HepG2 (cell line): ENCODE results near the gene ZKSCAN3. TPM values are rescaled to one million over a fixed set of nuclear protein-coding genes. Genes with fewer than 3 reads are reported as not detected.

Experiments used
- FOSL1 ChIP-seq: sonication (generic); formaldehyde crosslinking; IDR thresholded peaks from 2 replicates; pipeline ENCODE4 v1.9.0; 2021; ENCODE audit warnings: missing genetic modification reagents, borderline replicate concordance
- GTF2F1 ChIP-seq: fragments of 150-350 bp; IDR thresholded peaks from 2 replicates; pipeline ENCODE4 v1.6.1; 2014; ENCODE audit warnings: low read length
- HNRNPK ChIP-seq: fragments of 200-400 bp; formaldehyde crosslinking; IDR thresholded peaks from 2 replicates; pipeline ENCODE4 v1.6.1; 2018; ENCODE audit warnings: low read length, low read depth, moderate library complexity, mild to moderate bottlenecking; ENCODE audit not compliant: poor library complexity, severe bottlenecking
- HOXA5 ChIP-seq: sonication (generic); formaldehyde crosslinking; IDR thresholded peaks from 2 replicates; pipeline ENCODE4 v1.4.0; 2020; ENCODE audit warnings: missing genetic modification reagents
- HOXD1 ChIP-seq: sonication (generic); formaldehyde crosslinking; IDR thresholded peaks from 2 replicates; pipeline ENCODE4 v1.5.0; 2020; ENCODE audit warnings: missing genetic modification reagents
- MBNL3 ChIP-seq: fragments of 250-450 bp; sonication (Bioruptor Pico); conservative IDR thresholded peaks from 2 replicates; pipeline ENCODE4 v1.8.0; 2022; ENCODE audit warnings: mild to moderate bottlenecking, inconsistent platforms
- MIXL1 ChIP-seq: IDR thresholded peaks from 2 replicates; pipeline ENCODE4 v1.6.1; 2016
- MZF1 ChIP-seq: sonication (generic); formaldehyde crosslinking; IDR thresholded peaks from 2 replicates; pipeline ENCODE4 v1.8.1; 2023; ENCODE audit warnings: mild to moderate bottlenecking, missing genetic modification reagents, borderline replicate concordance
- NFYB ChIP-seq: sonication (generic); formaldehyde crosslinking; IDR thresholded peaks from 2 replicates; pipeline ENCODE4 v1.4.0; 2020; ENCODE audit warnings: missing genetic modification reagents
- PCBP2 ChIP-seq: fragments of 200-400 bp; formaldehyde crosslinking; optimal IDR thresholded peaks from 2 replicates; pipeline ENCODE3; 2018; ENCODE audit warnings: low read length, low read depth; ENCODE audit not compliant: poor library complexity, severe bottlenecking
- PRPF4 ChIP-seq: fragments of 200-400 bp; formaldehyde crosslinking; IDR thresholded peaks from 2 replicates; pipeline ENCODE4 v1.6.1; 2016; ENCODE audit warnings: low read length, low read depth; ENCODE audit not compliant: poor library complexity, severe bottlenecking
- PTBP1 ChIP-seq: fragments of 200-400 bp; formaldehyde crosslinking; IDR thresholded peaks from 2 replicates; pipeline ENCODE4 v1.6.1; 2018; ENCODE audit warnings: low read length, low read depth; ENCODE audit not compliant: poor library complexity, severe bottlenecking
- RBM22 ChIP-seq: fragments of 200-400 bp; formaldehyde crosslinking; optimal IDR thresholded peaks from 2 replicates; pipeline ENCODE3; 2017; ENCODE audit warnings: mild to moderate bottlenecking, low read length, moderate library complexity
- REPIN1 ChIP-seq: sonication (generic); formaldehyde crosslinking; IDR thresholded peaks from 2 replicates; pipeline ENCODE4 v1.8.0; 2022; ENCODE audit warnings: missing genetic modification reagents, low read depth, mild to moderate bottlenecking, borderline replicate concordance
- TEAD2 ChIP-seq: sonication (generic); formaldehyde crosslinking; IDR thresholded peaks from 2 replicates; pipeline ENCODE4 v1.9.0; 2021; ENCODE audit warnings: missing genetic modification reagents
- ZBTB3 ChIP-seq: sonication (generic); formaldehyde crosslinking; IDR thresholded peaks from 2 replicates; pipeline ENCODE4 v1.4.0; 2020; ENCODE audit warnings: low read depth, mild to moderate bottlenecking, moderate library complexity, missing genetic modification reagents, borderline replicate concordance
- ZNF557 ChIP-seq: sonication (generic); formaldehyde crosslinking; IDR thresholded peaks from 2 replicates; pipeline ENCODE4 v1.4.0; 2020; ENCODE audit warnings: missing genetic modification reagents
- ZNF782 ChIP-seq: sonication (generic); formaldehyde crosslinking; IDR thresholded peaks from 2 replicates; pipeline ENCODE4 v1.4.0; 2020; ENCODE audit warnings: missing genetic modification reagents, mild to moderate bottlenecking, borderline replicate concordance
- ZSCAN29 ChIP-seq: sonication (generic); formaldehyde crosslinking; conservative IDR thresholded peaks from 2 replicates; pipeline ENCODE4 v1.4.0; 2020; ENCODE audit warnings: mild to moderate bottlenecking, missing genetic modification reagents
- polyA plus RNA-seq, 8 experiments: library from polyadenylated mRNA; depleted of rRNA in 3 of 8; stranded (reverse) in 7 of 8; unstranded in 1 of 8; fragments of >200 nt; fragmentation: Illumina TruSeq in 4 of 8; extraction: Trizol in 4 of 8; gene quantifications; 2 replicates each; pipeline versions ENCODE4 v1.2.1 to v1.2.3, GENCODE V29; 2011 to 2016; ENCODE audit warnings: low read depth in 4 of 8, missing spikeins in 1 of 8, mixed read lengths in 1 of 8; ENCODE audit not compliant: insufficient read depth in 1 of 8
- total RNA-seq, 5 experiments: library from RNA; depleted of rRNA; stranded (reverse); fragments of >200 nt; fragmentation: Illumina TruSeq; extraction: Trizol; gene quantifications; 2 replicates each; pipeline ENCODE4 v1.2.3, GENCODE V29; 2016; ENCODE audit warnings: low read depth in 1 of 5
- TF ChIP-seq, protein P1 (sequence below): IDR thresholded peaks from 2 replicates; pipeline ENCODE4 v1.6.1; 2016; ENCODE audit warnings: missing biosample characterization, missing genetic modification reagents, low read depth
- TF ChIP-seq, protein P2 (sequence below): sonication (generic); formaldehyde crosslinking; IDR thresholded peaks from 2 replicates; pipeline ENCODE4 v1.4.0; 2020; ENCODE audit warnings: missing genetic modification reagents, borderline replicate concordance
- TF ChIP-seq, protein P3 (sequence below): sonication (generic); formaldehyde crosslinking; IDR thresholded peaks from 2 replicates; pipeline ENCODE4 v1.4.0; 2020; ENCODE audit warnings: missing genetic modification reagents
- TF ChIP-seq, protein P4 (sequence below): sonication (generic); formaldehyde crosslinking; IDR thresholded peaks from 2 replicates; pipeline ENCODE4 v1.5.0; 2020; ENCODE audit warnings: missing genetic modification reagents
- TF ChIP-seq, protein P5 (sequence below): sonication (generic); formaldehyde crosslinking; IDR thresholded peaks from 2 replicates; pipeline ENCODE4 v1.4.0; 2020; ENCODE audit warnings: missing genetic modification reagents, borderline replicate concordance

ZKSCAN3 gene
- total and polyA plus RNA-seq, 2 of the 13 experiments (the other 11 are each of a cell fraction or from before 2014, with no cell fraction given), result 3.3 to 7.4 TPM

DNA sequence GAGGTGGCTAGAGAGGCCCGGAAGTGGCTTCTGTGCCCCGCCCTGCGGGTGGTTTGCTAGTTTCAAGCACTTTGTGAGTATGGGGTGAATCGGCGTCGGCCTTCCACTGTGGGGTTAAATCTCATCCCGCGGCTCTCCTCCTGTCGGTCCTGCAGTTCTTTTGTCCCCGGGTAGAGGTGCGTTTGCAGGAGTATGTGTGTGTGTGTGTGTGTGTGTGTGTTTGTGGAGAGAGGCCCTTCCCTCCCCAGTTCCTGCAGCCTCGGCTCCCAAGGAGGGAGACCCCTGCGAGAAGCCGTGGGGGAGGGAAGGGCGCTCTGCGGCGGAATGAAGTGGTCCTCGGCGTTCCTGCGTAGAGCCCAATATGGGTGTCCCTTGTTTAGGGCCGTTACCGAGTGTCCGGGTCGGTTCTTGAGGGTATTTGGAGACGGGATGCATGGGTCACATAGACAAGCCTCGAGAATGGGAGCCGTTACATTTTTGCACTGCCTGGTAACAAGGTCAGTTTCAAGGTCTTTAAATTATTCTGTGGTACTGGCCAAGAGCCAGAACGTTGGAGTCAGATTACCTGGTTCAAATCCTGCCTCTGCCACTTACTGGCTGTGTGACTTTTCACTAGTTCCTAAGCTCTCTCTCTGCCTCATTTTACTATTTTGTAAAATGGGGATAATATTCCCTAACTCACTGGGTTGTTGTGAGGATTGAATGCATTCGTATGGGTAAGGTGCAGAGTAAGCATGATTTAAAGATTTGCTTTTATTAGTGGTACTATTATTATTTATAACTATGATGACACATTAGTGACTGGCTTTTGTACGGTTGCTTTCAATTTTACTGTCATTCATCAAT, at the start of gene ZKSCAN3 (continued):
- TF ChIP-seq, protein P1, sequence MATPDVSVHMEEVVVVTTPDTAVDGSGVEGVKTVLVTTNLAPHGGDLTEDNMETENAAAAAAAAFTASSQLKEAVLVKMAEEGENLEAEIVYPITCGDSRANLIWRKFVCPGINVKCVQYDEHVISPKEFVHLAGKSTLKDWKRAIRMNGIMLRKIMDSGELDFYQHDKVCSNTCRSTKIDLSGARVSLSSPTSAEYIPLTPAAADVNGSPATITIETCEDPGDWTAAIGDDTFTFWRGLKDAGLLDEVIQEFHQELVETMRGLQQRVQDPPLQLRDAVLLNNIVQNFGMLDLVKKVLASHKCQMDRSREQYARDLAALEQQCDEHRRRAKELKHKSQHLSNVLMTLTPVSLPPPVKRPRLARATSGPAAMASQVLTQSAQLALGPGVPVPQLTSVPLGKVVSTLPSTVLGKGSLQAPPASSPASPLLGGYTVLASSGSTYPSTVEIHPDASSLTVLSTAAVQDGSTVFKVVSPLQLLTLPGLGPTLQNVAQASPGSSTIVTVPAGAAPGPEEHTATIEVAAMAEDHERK (CRISPR knock-in tag), result no peak
- TF ChIP-seq, protein P2, sequence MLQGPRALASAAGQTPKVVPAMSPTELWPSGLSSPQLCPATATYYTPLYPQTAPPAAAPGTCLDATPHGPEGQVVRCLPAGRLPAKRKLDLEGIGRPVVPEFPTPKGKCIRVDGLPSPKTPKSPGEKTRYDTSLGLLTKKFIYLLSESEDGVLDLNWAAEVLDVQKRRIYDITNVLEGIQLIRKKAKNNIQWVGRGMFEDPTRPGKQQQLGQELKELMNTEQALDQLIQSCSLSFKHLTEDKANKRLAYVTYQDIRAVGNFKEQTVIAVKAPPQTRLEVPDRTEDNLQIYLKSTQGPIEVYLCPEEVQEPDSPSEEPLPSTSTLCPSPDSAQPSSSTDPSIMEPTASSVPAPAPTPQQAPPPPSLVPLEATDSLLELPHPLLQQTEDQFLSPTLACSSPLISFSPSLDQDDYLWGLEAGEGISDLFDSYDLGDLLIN (CRISPR knock-in tag), result no peak; the same call in 1 of the 2 replicates
- TF ChIP-seq ZBTB3 (0 out of 2 replicates have a peak, but pooled peaks have one; percentile 63), MIXL1 (CRISPR knock-in tag) (no peak), HOXA5 (CRISPR knock-in tag) (peak; percentile 19; the same call in 1 of the 2 replicates), REPIN1 (peak; percentile 95), MZF1 (CRISPR knock-in tag) (no peak), FOSL1 (CRISPR knock-in tag) (no peak), PTBP1 (no peak), PRPF4 (no peak), ZNF557 (CRISPR knock-in tag) (no peak), NFYB (CRISPR knock-in tag) (peak; percentile 35), HOXD1 (no peak), RBM22 (peak; percentile 34), MBNL3 (CRISPR knock-in tag) (no peak), ZSCAN29 (CRISPR knock-in tag) (peak; percentile 83; the same call in 1 of the 2 replicates), ZNF782 (CRISPR knock-in tag) (no peak; the same call in 1 of the 2 replicates), GTF2F1 (no peak), PCBP2 (no peak), TEAD2 (CRISPR knock-in tag) (no peak), HNRNPK (no peak)
- TF ChIP-seq, protein P3, sequence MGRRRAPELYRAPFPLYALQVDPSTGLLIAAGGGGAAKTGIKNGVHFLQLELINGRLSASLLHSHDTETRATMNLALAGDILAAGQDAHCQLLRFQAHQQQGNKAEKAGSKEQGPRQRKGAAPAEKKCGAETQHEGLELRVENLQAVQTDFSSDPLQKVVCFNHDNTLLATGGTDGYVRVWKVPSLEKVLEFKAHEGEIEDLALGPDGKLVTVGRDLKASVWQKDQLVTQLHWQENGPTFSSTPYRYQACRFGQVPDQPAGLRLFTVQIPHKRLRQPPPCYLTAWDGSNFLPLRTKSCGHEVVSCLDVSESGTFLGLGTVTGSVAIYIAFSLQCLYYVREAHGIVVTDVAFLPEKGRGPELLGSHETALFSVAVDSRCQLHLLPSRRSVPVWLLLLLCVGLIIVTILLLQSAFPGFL (CRISPR knock-in tag), result no peak
- TF ChIP-seq, protein P4, sequence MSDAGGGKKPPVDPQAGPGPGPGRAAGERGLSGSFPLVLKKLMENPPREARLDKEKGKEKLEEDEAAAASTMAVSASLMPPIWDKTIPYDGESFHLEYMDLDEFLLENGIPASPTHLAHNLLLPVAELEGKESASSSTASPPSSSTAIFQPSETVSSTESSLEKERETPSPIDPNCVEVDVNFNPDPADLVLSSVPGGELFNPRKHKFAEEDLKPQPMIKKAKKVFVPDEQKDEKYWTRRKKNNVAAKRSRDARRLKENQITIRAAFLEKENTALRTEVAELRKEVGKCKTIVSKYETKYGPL, result no peak
- TF ChIP-seq, protein P5, sequence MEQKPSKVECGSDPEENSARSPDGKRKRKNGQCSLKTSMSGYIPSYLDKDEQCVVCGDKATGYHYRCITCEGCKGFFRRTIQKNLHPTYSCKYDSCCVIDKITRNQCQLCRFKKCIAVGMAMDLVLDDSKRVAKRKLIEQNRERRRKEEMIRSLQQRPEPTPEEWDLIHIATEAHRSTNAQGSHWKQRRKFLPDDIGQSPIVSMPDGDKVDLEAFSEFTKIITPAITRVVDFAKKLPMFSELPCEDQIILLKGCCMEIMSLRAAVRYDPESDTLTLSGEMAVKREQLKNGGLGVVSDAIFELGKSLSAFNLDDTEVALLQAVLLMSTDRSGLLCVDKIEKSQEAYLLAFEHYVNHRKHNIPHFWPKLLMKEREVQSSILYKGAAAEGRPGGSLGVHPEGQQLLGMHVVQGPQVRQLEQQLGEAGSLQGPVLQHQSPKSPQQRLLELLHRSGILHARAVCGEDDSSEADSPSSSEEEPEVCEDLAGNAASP (CRISPR knock-in tag), result peak; percentile 63; the same call in 1 of the 2 replicates
